ENCODE data around the gene HES2.
A peak's percentile ranks its signal among the peaks of the same experiment; 100 is the strongest.

The HES2 gene, protein sequence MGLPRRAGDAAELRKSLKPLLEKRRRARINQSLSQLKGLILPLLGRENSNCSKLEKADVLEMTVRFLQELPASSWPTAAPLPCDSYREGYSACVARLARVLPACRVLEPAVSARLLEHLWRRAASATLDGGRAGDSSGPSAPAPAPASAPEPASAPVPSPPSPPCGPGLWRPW

DNA sequence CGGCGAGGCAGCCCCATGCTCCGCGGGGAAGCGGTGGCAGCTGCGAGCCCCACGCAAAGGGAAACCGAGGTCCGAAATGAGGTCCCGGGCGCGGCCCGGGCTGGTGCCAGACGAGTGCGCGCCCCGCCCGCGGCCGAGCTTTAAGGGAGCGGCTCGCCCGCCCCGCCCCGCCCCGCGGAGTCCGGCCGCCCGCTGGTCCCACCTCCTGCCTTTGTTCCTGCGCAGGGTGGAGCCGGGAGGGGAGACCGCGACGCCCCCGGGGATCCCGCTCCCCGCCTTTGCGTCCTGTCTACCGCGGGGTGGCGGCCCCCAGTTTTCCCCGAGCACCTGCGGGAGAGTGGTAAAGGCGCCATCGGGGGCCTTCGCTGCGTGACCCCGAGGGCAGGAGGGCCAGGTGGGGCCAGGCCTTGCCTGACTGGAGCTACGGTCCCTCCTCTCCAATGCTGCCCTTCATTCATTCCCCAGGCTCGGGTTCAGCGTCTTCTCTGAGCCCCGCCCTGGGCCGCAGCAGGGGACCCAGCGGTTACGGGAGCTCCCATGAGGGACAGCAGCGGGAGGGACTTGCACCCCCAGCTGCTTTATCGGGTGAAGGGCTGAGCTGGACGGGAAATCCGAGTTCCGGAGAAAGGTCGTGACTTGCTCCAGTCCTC is at the start of gene HES2:
TSS of gene HES2 (minus strand) at position 116 of the 650 bp plus-strand sequence. CDS start at position 17, 99 bp downstream.
- H3K4me3 ChIP-seq (ENCODE audit: control insufficient read depth, low read depth, low read length) = peak within 1 kb of the TSS; percentile 11
- TF ChIP-seq, protein P1, sequence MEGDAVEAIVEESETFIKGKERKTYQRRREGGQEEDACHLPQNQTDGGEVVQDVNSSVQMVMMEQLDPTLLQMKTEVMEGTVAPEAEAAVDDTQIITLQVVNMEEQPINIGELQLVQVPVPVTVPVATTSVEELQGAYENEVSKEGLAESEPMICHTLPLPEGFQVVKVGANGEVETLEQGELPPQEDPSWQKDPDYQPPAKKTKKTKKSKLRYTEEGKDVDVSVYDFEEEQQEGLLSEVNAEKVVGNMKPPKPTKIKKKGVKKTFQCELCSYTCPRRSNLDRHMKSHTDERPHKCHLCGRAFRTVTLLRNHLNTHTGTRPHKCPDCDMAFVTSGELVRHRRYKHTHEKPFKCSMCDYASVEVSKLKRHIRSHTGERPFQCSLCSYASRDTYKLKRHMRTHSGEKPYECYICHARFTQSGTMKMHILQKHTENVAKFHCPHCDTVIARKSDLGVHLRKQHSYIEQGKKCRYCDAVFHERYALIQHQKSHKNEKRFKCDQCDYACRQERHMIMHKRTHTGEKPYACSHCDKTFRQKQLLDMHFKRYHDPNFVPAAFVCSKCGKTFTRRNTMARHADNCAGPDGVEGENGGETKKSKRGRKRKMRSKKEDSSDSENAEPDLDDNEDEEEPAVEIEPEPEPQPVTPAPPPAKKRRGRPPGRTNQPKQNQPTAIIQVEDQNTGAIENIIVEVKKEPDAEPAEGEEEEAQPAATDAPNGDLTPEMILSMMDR (IDR thresholded peaks at IDR 0.05; ENCODE audit: control insufficient read depth, insufficient read depth, low read depth, low read length, missing control alignments) = no peak
- no peak for DNase-seq (ENCODE audit: low read depth)

DNA sequence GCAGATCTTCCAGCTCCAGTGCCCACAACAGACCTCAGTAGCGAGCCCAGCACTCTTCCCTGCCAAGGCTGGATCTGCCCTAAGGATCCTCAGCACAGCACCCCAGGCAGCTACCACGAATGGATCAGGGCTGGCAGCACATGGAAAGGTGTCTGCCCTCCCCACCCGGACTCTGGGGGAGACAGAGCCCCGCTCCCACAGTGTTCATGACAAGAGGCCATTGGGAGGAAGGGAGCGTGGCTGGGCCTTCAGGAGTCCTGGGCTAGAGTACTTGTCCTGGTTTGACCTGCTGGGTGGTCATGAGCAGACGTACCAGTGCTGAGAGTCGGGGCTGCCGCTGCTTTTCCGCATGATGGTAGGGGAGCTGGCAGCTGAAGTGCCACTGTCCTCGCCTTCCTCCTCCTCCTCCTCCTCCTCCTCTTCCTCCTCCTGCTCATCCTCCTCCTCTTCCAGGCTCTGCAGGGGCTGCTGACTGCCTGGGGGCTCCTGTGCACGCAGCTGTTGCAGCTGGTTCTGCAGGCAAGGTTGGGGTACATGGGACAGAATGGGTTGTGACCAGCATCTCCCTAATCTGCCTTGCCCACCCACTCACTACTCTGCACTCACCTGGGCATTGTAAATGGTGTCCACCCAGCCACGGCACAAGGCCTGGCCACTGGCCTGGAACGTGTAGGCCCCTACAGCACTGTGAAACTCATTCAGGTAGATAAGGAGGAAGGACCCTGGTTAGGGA is 49.2 kb upstream of the HES2 start:
- no peak for DNase-seq (ENCODE audit: low read depth)
- no peak overlapping the region for H3K4me3 ChIP-seq (ENCODE audit: control insufficient read depth, low read depth, low read length)
- TF ChIP-seq, protein P1 (IDR thresholded peaks at IDR 0.05; ENCODE audit: control insufficient read depth, insufficient read depth, low read depth, low read length, missing control alignments) = no peak

DNA sequence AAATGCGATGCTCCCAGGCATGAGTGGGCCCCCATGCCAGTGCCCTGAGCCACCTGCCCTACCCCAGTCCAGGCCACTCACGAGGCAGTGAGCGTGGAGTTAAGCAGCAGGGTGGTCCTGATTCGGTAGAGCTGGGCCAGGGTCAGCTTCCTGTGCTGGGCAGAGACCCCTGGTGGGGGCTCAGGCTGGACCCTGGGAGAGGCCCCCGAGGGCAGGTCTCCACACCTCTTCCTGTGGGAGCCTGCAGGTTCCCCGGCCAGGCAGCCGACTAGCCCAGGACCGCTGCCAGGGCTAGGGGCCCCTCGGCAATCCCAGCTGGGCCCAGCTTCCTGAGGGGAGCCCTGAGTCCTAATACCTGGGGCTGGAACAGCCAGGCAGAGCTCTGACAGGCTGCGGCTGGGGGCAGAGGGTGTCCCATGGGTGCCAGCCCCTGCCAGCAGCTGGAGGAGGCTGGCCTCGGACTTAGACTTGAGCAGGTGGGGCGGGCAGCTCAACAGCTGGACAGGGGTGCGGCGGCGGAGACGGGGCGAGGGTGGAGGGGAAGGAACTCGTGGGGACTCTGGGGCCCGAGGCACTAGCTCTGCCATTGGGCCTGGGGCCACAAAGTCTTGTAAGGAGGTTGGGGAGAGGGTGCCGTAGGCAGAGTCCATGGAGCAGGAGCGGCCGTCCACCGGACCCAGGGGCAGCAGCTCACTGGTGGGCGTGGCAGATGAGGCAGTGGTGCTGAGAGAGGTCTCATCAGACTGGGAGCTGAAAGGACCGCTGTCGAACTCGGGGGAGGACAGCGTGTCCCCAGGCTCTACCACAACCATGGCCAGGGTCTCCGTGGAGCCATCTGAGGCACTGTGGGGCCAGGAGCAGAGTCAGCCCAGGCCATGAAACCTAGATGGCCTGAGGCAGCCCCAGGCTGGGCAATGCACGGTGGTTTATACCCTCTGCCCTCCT is 48.3 kb upstream of the HES2 start:
- no peak for DNase-seq (ENCODE audit: low read depth)
- TF ChIP-seq, protein P1 (IDR thresholded peaks at IDR 0.05; ENCODE audit: control insufficient read depth, insufficient read depth, low read depth, low read length, missing control alignments) = no peak
- H3K4me3 ChIP-seq (ENCODE audit: control insufficient read depth, low read depth, low read length) = no peak overlapping the region

DNA sequence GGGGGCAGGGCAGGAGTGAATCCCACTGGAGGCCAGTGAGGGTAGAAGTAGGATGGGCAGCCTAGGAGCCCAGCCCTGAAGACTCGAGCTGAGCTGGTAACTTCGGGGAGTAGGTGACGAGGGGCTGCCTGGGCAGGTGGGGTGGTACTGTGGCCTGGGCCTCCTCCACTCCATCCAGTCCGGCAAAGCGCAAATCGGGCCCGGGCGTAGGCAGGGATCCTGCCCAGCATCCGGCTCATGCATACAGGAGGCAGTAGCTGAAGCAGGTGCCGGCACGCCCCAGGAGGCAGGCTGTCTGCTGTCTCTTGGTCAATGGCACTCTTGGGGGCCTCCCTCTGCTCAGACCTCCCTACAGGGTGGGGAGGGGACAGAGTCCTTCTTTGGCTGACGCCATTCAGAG is 47.5 kb upstream of the HES2 start:
- TF ChIP-seq, protein P1 (IDR thresholded peaks at IDR 0.05; ENCODE audit: control insufficient read depth, insufficient read depth, low read depth, low read length, missing control alignments) = no peak
- DNase-seq (ENCODE audit: low read depth) = no peak
- no peak overlapping the region for H3K4me3 ChIP-seq (ENCODE audit: control insufficient read depth, low read depth, low read length)

DNA sequence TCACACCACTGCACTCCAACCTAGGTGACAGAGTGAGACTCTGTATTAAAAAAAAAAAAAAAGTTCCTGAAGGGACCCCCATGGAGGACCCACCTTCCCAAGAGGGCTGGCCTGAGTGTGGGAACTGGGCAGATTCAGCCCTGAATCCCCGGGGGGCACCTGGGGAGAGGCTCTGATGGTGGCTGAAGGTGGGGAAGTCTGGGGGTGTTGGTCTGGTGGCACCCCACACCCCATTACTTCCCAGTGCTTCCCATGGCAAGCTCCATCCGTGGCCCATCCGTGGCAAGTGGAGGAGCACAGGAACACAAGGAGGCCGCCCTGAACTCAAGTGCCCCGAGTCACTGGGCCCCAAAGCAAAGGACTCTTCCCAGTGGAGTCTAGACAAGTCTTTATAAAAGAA is 47.0 kb upstream of the HES2 start:
- no peak overlapping the region for H3K4me3 ChIP-seq (ENCODE audit: control insufficient read depth, low read depth, low read length)
- TF ChIP-seq, protein P1 (IDR thresholded peaks at IDR 0.05; ENCODE audit: control insufficient read depth, insufficient read depth, low read depth, low read length, missing control alignments) = no peak
- no peak for DNase-seq (ENCODE audit: low read depth)

DNA sequence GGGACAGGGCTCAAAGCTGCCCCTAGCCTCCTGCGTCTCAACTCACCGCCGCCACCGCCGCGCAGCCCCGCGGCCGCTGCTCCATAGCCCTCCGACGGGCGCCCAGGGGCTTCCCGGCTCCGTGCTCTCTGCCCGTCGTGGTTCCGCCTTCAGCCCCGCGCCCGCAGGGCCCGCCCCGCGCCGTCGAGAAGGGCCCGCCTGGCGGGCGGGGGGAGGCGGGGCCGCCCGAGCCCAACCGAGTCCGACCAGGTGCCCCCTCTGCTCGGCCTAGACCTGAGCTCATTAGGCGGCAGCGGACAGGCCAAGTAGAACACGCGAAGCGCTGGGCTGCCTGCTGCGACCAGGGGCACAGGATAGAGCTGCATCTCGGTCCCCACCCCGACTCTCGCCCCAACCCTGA is 46.3 kb upstream of the HES2 start, which contains the start of gene TNFRSF25:
TSS of gene TNFRSF25 (minus strand) at position 151 of the 400 bp plus-strand sequence. CDS start at position 85, 66 bp downstream.
- TF ChIP-seq, protein P1 (IDR thresholded peaks at IDR 0.05; ENCODE audit: control insufficient read depth, insufficient read depth, low read depth, low read length, missing control alignments) = no peak
- no peak for DNase-seq (ENCODE audit: low read depth)
- H3K4me3 ChIP-seq (ENCODE audit: control insufficient read depth, low read depth, low read length) = no peak within 1 kb of the TSS
